Activated CD8-positive, alpha-beta T cell treated with anti-CD3 and anti-CD28 coated beads for 36 hours (primary cell): ENCODE measurements around the gene FRS2. TPM values are rescaled to one million over a fixed set of nuclear protein-coding genes. Genes with fewer than 3 reads are reported as not detected.
A peak's percentile ranks its signal among the peaks of the same experiment; 100 is the strongest.

Experiments
- ATAC-seq: fragments of 200-7000 bp; cut with Tn5 transposase; one replicate; pipeline ENCODE4 v1.10.0; 2021; ENCODE audit warnings: mild to moderate bottlenecking, moderate library complexity
- CTCF ChIA-PET: fragments of 350-600 bp; sonication (Branson Sonifier 250); formaldehyde crosslinking; loops from one replicate; lab custom pipeline; 2021; ENCODE audit warnings: antibody characterized with exemption; lab: Charles Lee
- POLR2A ChIA-PET: fragments of 350-600 bp; sonication (Branson Sonifier 250); formaldehyde crosslinking; loops from one replicate; lab custom pipeline; 2021; ENCODE audit warnings: antibody characterized with exemption; lab: Charles Lee
- DNase-seq: peaks from one replicate; pipeline ENCODE4 v3.0.0-alpha.2; 2020
- H3K27ac Mint-ChIP-seq: one replicate; pipeline ENCODE4 v1.8.0; 2021; ENCODE audit warnings: mild to moderate bottlenecking, mixed read lengths
- H3K27me3 Mint-ChIP-seq: one replicate; pipeline ENCODE4 v1.8.0; 2021; ENCODE audit warnings: mixed read lengths
- H3K36me3 Mint-ChIP-seq: one replicate; pipeline ENCODE4 v1.8.0; 2021; ENCODE audit warnings: low read depth, mixed read lengths
- H3K4me1 Mint-ChIP-seq: one replicate; pipeline ENCODE4 v1.8.0; 2021; ENCODE audit warnings: low read depth, mixed read lengths
- H3K4me3 Mint-ChIP-seq: one replicate; pipeline ENCODE4 v1.8.0; 2021; ENCODE audit warnings: mild to moderate bottlenecking, moderate library complexity, mixed read lengths
- H3K9me3 Mint-ChIP-seq: one replicate; pipeline ENCODE4 v1.8.0; 2021; ENCODE audit warnings: mixed read lengths
- intact Hi-C: fragments of 100-400 bp; cut with micrococcal nuclease; formaldehyde crosslinking; loops from one replicate; pipeline ENCODE4 v1.10.0; 2022
- total RNA-seq, 2 experiments: library from RNA; stranded (reverse); gene quantifications; one replicate each; pipeline ENCODE4 v1.2.3, GENCODE V29; 2021
- TF ChIP-seq, protein P1 (sequence below): fragments of 200-600 bp; IDR thresholded peaks from one replicate; pipeline ENCODE4 v1.8.0; 2022; ENCODE audit warnings: antibody characterized with exemption, mild to moderate bottlenecking

Gene FRS2
- total RNA-seq, 2 experiments from 2014 or later = 8.3 to 10.5 TPM

DNA sequence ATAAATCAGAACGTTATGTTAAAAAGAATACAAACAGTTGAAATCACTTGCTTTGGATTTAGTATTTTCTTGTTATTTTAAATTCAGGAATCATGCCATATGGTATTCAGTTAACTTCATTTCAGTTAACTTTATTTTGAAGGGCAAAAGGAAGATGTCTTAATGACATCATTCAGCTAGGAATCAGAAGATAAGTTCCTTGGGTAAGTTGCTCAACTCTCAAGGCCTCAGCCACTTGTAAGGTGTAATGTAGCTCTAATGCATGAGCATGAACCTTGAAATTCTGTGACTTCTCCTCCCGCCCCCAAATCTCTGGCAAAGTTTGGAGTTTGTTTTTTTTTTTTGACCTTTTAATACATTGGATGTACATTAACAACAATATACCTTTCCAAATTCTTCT is 42.6 kb downstream of the FRS2 start:
- no peaks in the 10 kb centered on the region for H3K9me3 Mint-ChIP-seq
- no peaks in the 10 kb centered on the region for H3K36me3 Mint-ChIP-seq
- no peak overlapping the region for H3K4me3 Mint-ChIP-seq
- POLR2A ChIA-PET = no interaction called here
- intact Hi-C loops = no loop called here
- TF ChIP-seq, protein P1, sequence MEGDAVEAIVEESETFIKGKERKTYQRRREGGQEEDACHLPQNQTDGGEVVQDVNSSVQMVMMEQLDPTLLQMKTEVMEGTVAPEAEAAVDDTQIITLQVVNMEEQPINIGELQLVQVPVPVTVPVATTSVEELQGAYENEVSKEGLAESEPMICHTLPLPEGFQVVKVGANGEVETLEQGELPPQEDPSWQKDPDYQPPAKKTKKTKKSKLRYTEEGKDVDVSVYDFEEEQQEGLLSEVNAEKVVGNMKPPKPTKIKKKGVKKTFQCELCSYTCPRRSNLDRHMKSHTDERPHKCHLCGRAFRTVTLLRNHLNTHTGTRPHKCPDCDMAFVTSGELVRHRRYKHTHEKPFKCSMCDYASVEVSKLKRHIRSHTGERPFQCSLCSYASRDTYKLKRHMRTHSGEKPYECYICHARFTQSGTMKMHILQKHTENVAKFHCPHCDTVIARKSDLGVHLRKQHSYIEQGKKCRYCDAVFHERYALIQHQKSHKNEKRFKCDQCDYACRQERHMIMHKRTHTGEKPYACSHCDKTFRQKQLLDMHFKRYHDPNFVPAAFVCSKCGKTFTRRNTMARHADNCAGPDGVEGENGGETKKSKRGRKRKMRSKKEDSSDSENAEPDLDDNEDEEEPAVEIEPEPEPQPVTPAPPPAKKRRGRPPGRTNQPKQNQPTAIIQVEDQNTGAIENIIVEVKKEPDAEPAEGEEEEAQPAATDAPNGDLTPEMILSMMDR = no peak
- CTCF ChIA-PET = no interaction called here
- ATAC-seq (no peak), DNase-seq (no peak)
- H3K27ac Mint-ChIP-seq = no peak overlapping the region
- peaks cover 67% of the 10 kb centered on the region for H3K4me1 Mint-ChIP-seq
- H3K27me3 Mint-ChIP-seq = no peaks in the 10 kb centered on the region

DNA sequence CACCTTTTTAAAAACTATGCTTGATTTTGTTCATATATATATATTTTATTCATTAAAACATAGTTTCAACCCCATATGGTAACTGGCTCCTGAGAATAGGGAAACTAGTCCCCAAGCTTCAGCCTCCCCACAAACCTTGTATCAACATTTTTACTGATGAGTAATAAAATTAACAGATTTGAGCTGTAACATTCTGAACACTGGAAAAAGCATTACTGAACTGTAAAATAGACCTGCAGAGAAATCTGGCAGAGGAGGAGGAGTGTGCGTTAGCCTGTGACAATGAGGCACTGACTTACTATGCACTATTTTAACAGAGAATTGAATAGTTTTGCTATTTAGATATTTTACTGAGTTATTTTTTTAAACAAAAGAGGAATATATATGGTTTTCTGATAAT is 43.1 kb downstream of the FRS2 start:
- Mint-ChIP-seq H3K36me3 (peaks cover 2% of the 10 kb centered on the region), H3K27me3 (no peaks in the 10 kb centered on the region), H3K9me3 (no peaks in the 10 kb centered on the region), H3K4me3 (no peak overlapping the region), H3K27ac (no peak overlapping the region), H3K4me1 (peaks cover 68% of the 10 kb centered on the region)
- no peak for DNase-seq
- ATAC-seq = peak; percentile 65
- ChIA-PET CTCF (no interaction called here), POLR2A (no interaction called here)
- intact Hi-C loops = no loop called here
- TF ChIP-seq, protein P1 = no peak

DNA sequence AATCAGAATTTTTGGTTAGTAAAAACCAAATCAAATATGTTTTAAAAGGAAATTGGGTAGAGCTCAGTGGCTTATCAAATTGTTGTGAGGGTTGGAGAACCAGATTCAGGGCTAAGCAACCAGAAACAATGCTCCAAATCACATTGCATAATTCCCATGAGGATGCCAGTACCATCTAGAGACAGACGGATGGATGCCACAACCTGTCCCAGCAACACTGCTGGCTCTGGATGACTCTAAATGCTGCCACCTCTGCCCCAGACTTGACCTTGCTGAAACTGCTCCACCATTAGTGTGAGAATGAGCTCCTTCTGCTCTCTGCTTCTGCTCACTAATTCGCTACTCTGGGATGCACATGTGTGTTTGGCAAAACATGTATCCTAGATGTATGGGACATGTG is 43.9 kb downstream of the FRS2 start:
- TF ChIP-seq, protein P1 = no peak
- DNase-seq (no peak), ATAC-seq (no peak)
- Mint-ChIP-seq H3K36me3 (peaks cover 5% of the 10 kb centered on the region), H3K4me3 (no peak overlapping the region), H3K27me3 (no peaks in the 10 kb centered on the region), H3K9me3 (no peaks in the 10 kb centered on the region), H3K4me1 (peaks cover 64% of the 10 kb centered on the region), H3K27ac (no peak overlapping the region)
- ChIA-PET CTCF (interaction anchor here (1.2 kb wide), 1 partner anchor 18 kb away, joined by 4 read pairs; no protein-coding TSS in a partner anchor), POLR2A (interaction anchor here (0.6 to 0.9 kb wide), 2 partner anchors 30 to 68 kb away, joined by 3 to 4 read pairs; no protein-coding TSS in a partner anchor)
- intact Hi-C loops = no loop called here

DNA sequence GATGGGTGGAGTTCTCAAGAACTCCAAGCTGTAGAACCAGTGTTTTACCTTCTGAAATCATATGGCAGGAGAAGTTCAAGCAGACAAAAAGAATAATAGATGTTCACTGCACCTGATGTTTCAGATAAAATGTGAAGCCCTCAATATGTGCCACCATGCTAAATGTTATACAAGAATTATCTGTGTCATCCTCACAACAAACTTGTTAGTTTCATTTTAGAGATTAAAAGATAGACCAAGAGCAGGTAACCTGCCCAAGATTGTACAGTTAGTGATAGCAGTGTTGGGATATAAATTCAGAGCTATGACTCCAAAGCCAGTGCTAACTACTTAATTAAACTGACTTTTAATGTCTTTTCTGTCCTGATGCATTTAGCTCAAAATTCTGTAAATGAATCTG is 44.7 kb downstream of the FRS2 start:
- no peaks in the 10 kb centered on the region for H3K9me3 Mint-ChIP-seq
- POLR2A ChIA-PET = interaction anchor here (0.6 kb wide), 1 partner anchor 67 kb away, joined by 4 read pairs; no protein-coding TSS in a partner anchor

DNA sequence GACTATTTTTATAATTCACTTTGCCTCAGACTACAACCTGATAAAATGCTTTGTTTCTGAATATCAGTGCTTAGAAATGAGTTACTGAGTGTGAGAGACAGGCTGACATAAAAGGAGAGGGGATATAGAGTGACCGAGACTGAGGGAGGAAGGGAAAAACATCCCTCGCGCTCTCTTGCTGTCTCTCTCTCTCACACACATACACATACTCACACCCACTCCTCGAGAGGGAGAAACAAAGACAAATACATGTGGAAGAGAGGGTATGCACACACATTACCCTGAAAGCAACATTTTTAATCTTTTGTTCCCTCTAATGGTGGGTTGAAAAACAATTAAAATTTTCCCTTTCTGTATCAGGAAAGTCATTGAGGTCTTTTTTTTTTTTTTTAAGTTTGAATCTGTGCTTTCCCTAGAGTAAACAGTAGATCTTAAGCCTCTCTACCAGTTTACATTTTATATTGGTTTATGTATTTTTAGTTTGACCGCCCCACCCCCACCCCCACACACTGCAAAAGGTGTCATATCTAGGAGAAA is 45.3 kb downstream of the FRS2 start:
- Mint-ChIP-seq H3K27ac (no peak overlapping the region), H3K9me3 (peaks cover 2% of the 10 kb centered on the region), H3K36me3 (peaks cover 12% of the 10 kb centered on the region), H3K4me3 (no peak overlapping the region), H3K4me1 (peaks cover 64% of the 10 kb centered on the region), H3K27me3 (no peaks in the 10 kb centered on the region)
- ChIA-PET POLR2A (interaction anchor here (0.6 kb wide), 1 partner anchor 42 kb away, joined by 5 read pairs; no protein-coding TSS in a partner anchor), CTCF (no interaction called here)
- intact Hi-C loops = no loop called here
- TF ChIP-seq, protein P1 = no peak
- ATAC-seq (no peak), DNase-seq (no peak)

More for the DNA sequence above, 44.7 kb downstream of the FRS2 start:
- DNase-seq = no peak
- no peak overlapping the region for H3K4me3 Mint-ChIP-seq
- TF ChIP-seq, protein P1 = no peak
- intact Hi-C loops = no loop called here
- no peak overlapping the region for H3K27ac Mint-ChIP-seq
- ATAC-seq = no peak
- CTCF ChIA-PET = interaction anchor here (1.2 kb wide), 1 partner anchor 17 kb away, joined by 4 read pairs; no protein-coding TSS in a partner anchor
- no peaks in the 10 kb centered on the region for H3K27me3 Mint-ChIP-seq
- H3K4me1 Mint-ChIP-seq = peaks cover 65% of the 10 kb centered on the region
- peaks cover 11% of the 10 kb centered on the region for H3K36me3 Mint-ChIP-seq
